GM23338 (cell line): ENCODE data around the gene HNF1B. TPM values are rescaled to one million over a fixed set of nuclear protein-coding genes. Genes with fewer than 3 reads are reported as not detected.

Experiments used
- ATAC-seq: fragments of 200-7000 bp; cut with Tn5 transposase; 3 replicates; pipeline ENCODE4 v1.9.1; 2020
- DNase-seq: peaks from one replicate; pipeline ENCODE4 v3.0.0-alpha.2; 2015; ENCODE audit warnings: low spot score
- H2AFZ ChIP-seq: fragments of 200-600 bp; sonication (generic); 2 replicates; pipeline ENCODE4 v1.8.0; 2016; ENCODE audit warnings: antibody characterized with exemption, mild to moderate bottlenecking, moderate library complexity
- H3F3A ChIP-seq: fragments of 200-600 bp; sonication (generic); replicated peaks from 2 replicates; pipeline ENCODE4 v1.8.0; 2017; ENCODE audit warnings: antibody characterized with exemption, mixed run types, low read depth
- H3K27ac ChIP-seq: fragments of 200-600 bp; sonication (generic); 2 replicates; pipeline ENCODE4 v1.6.1; 2016; ENCODE audit warnings: low read depth
- H3K27me3 ChIP-seq: fragments of 200-600 bp; sonication (generic); 2 replicates; pipeline ENCODE4 v1.8.0; 2016; ENCODE audit warnings: mild to moderate bottlenecking, mixed run types, moderate library complexity; ENCODE audit not compliant: insufficient read depth
- H3K36me3 ChIP-seq: fragments of 200-600 bp; sonication (generic); 2 replicates; pipeline ENCODE4 v1.8.0; 2016; ENCODE audit warnings: mild to moderate bottlenecking; ENCODE audit not compliant: insufficient read depth
- H3K4me1 ChIP-seq: fragments of 200-600 bp; sonication (generic); 2 replicates; pipeline ENCODE4 v1.8.0; 2016; ENCODE audit warnings: mild to moderate bottlenecking, moderate library complexity; ENCODE audit not compliant: insufficient read depth
- H3K4me2 ChIP-seq: fragments of 200-600 bp; sonication (generic); 2 replicates; pipeline ENCODE4 v1.7.1; 2017; ENCODE audit warnings: mixed run types
- H3K4me3 ChIP-seq: fragments of 200-600 bp; sonication (generic); 2 replicates; pipeline ENCODE4 v1.6.1; 2016; ENCODE audit warnings: mixed run types
- H3K79me2 ChIP-seq: fragments of 200-600 bp; sonication (generic); replicated peaks from 2 replicates; pipeline ENCODE4 v1.8.0; 2017; ENCODE audit warnings: mild to moderate bottlenecking; ENCODE audit not compliant: insufficient read depth
- H3K9me2 ChIP-seq: fragments of 200-600 bp; sonication (generic); 2 replicates; pipeline ENCODE4 v1.8.0; 2017; ENCODE audit not compliant: insufficient read depth
- H4K20me1 ChIP-seq: fragments of 200-600 bp; sonication (generic); replicated peaks from 2 replicates; pipeline ENCODE4 v1.8.0; 2017; ENCODE audit warnings: mild to moderate bottlenecking; ENCODE audit not compliant: insufficient read depth
- H3K27ac Mint-ChIP-seq: 2 replicates; pipeline ENCODE4 v1.8.0; 2020; ENCODE audit warnings: inconsistent platforms, mild to moderate bottlenecking, moderate library complexity, mixed read lengths
- H3K27me3 Mint-ChIP-seq: 3 replicates; pipeline ENCODE4 v1.8.0; 2022; ENCODE audit warnings: low read depth, mild to moderate bottlenecking, moderate library complexity, mixed read lengths, inconsistent platforms; ENCODE audit not compliant: insufficient read depth, poor library complexity
- H3K36me3 Mint-ChIP-seq: 3 replicates; pipeline ENCODE4 v1.8.0; 2021; ENCODE audit warnings: low read depth, mild to moderate bottlenecking, inconsistent platforms, moderate library complexity, mixed read lengths
- H3K4me1 Mint-ChIP-seq: 3 replicates; pipeline ENCODE4 v1.8.0; 2020; ENCODE audit warnings: mild to moderate bottlenecking, inconsistent platforms, mixed read lengths
- H3K4me3 Mint-ChIP-seq: 3 replicates; pipeline ENCODE4 v1.8.0; 2021; ENCODE audit warnings: moderate library complexity, mild to moderate bottlenecking, inconsistent platforms, mixed read lengths
- H3K9me3 Mint-ChIP-seq: 3 replicates; pipeline ENCODE4 v1.8.0; 2020; ENCODE audit warnings: moderate library complexity, mild to moderate bottlenecking, inconsistent platforms, mixed read lengths
- CREB1 ChIP-seq: fragments of 250-450 bp; sonication (Bioruptor Pico); IDR thresholded peaks from 2 replicates; pipeline ENCODE4 v1.5.0; 2020; ENCODE audit warnings: low read depth, mild to moderate bottlenecking, moderate library complexity
- POLR2AphosphoS5 ChIP-seq: IDR thresholded peaks from 2 replicates; pipeline ENCODE4 v1.6.1; 2016; ENCODE audit warnings: antibody characterized with exemption, low read depth
- ZNF114 ChIP-seq: fragments of 250-450 bp; sonication (Bioruptor Pico); IDR thresholded peaks from 2 replicates; pipeline ENCODE4 v1.5.0; 2020; ENCODE audit warnings: mild to moderate bottlenecking, moderate library complexity
- ZNF331 ChIP-seq: fragments of 250-450 bp; sonication (Bioruptor Pico); IDR thresholded peaks from 2 replicates; pipeline ENCODE4 v1.5.0; 2020; ENCODE audit warnings: low read depth, mild to moderate bottlenecking, moderate library complexity
- polyA plus RNA-seq: library from polyadenylated mRNA; unstranded; fragments of >200 nt; fragmentation: Nextera tagmentation; extraction: Ambion mirVana; gene quantifications from 2 replicates; pipeline ENCODE4 v1.2.1, GENCODE V29; 2016
- total RNA-seq: library from RNA; depleted of rRNA; stranded (reverse); fragments of >200 nt; shearing (Covaris generic); gene quantifications from 2 replicates; pipeline ENCODE4 v1.2.3, GENCODE V29; 2014
- TF ChIP-seq, protein P1 (sequence below): fragments of 250-450 bp; sonication (Bioruptor Pico); IDR thresholded peaks from 2 replicates; pipeline ENCODE4 v1.5.0; 2020; ENCODE audit warnings: mild to moderate bottlenecking, moderate library complexity
- TF ChIP-seq, protein P2 (sequence below): IDR thresholded peaks from 2 replicates; pipeline ENCODE4 v1.6.1; 2016; ENCODE audit warnings: antibody characterized with exemption
- TF ChIP-seq, protein P3 (sequence below): IDR thresholded peaks from one replicate; pipeline ENCODE4 v1.6.1; 2018; ENCODE audit warnings: antibody characterized with exemption; ENCODE audit not compliant: unreplicated experiment
- TF ChIP-seq, protein P4 (sequence below), 2 experiments: fragments of 200-600 bp in 1 of 2; sonication (generic) in 1 of 2; conservative IDR thresholded peaks; 2 replicates each; pipeline versions ENCODE4 v1.5.1 to v1.6.1; 2016 to 2017; ENCODE audit warnings: antibody characterized with exemption in 2 of 2, low read depth in 2 of 2, mild to moderate bottlenecking in 2 of 2, moderate library complexity in 1 of 2

Gene HNF1B
- total and polyA plus RNA-seq, 2 experiments from 2014 or later: 0.07 to 0.19 TPM

DNA sequence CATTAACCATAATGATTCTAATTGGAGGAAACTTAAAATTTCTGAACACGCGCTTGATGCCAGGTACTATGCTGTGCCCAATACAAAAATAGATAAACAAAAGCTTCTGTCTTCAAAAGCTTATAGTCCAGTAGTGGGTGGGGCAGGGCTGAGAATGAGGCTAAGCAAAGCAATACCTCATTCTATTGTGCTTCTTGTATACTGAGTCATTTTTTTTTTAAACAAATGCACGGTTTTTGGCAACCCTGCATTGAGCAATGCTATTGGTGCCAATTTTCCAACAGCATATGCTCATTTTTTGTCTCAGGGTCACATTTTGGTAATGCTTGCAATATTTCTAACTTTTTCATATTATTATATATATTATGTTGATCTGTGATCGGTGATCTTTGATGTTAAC, 34.7 kb upstream of the HNF1B start (continued):
- TF ChIP-seq, protein P1, sequence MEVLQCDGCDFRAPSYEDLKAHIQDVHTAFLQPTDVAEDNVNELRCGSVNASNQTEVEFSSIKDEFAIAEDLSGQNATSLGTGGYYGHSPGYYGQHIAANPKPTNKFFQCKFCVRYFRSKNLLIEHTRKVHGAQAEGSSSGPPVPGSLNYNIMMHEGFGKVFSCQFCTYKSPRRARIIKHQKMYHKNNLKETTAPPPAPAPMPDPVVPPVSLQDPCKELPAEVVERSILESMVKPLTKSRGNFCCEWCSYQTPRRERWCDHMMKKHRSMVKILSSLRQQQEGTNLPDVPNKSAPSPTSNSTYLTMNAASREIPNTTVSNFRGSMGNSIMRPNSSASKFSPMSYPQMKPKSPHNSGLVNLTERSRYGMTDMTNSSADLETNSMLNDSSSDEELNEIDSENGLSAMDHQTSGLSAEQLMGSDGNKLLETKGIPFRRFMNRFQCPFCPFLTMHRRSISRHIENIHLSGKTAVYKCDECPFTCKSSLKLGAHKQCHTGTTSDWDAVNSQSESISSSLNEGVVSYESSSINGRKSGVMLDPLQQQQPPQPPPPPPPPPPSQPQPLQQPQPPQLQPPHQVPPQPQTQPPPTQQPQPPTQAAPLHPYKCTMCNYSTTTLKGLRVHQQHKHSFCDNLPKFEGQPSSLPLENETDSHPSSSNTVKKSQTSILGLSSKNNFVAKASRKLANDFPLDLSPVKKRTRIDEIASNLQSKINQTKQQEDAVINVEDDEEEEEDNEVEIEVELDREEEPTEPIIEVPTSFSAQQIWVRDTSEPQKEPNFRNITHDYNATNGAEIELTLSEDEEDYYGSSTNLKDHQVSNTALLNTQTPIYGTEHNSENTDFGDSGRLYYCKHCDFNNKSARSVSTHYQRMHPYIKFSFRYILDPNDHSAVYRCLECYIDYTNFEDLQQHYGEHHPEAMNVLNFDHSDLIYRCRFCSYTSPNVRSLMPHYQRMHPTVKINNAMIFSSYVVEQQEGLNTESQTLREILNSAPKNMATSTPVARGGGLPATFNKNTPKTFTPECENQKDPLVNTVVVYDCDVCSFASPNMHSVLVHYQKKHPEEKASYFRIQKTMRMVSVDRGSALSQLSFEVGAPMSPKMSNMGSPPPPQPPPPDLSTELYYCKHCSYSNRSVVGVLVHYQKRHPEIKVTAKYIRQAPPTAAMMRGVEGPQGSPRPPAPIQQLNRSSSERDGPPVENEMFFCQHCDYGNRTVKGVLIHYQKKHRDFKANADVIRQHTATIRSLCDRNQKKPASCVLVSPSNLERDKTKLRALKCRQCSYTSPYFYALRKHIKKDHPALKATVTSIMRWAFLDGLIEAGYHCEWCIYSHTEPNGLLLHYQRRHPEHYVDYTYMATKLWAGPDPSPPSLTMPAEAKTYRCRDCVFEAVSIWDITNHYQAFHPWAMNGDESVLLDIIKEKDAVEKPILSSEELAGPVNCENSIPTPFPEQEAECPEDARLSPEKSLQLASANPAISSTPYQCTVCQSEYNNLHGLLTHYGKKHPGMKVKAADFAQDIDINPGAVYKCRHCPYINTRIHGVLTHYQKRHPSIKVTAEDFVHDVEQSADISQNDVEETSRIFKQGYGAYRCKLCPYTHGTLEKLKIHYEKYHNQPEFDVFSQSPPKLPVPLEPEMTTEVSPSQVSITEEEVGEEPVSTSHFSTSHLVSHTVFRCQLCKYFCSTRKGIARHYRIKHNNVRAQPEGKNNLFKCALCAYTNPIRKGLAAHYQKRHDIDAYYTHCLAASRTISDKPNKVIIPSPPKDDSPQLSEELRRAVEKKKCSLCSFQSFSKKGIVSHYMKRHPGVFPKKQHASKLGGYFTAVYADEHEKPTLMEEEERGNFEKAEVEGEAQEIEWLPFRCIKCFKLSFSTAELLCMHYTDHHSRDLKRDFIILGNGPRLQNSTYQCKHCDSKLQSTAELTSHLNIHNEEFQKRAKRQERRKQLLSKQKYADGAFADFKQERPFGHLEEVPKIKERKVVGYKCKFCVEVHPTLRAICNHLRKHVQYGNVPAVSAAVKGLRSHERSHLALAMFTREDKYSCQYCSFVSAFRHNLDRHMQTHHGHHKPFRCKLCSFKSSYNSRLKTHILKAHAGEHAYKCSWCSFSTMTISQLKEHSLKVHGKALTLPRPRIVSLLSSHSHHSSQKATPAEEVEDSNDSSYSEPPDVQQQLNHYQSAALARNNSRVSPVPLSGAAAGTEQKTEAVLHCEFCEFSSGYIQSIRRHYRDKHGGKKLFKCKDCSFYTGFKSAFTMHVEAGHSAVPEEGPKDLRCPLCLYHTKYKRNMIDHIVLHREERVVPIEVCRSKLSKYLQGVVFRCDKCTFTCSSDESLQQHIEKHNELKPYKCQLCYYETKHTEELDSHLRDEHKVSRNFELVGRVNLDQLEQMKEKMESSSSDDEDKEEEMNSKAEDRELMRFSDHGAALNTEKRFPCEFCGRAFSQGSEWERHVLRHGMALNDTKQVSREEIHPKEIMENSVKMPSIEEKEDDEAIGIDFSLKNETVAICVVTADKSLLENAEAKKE (CRISPR knock-in tag): no peak
- no peak for TF ChIP-seq POLR2AphosphoS5
- TF ChIP-seq ZNF331 (CRISPR knock-in tag): no peak
- TF ChIP-seq, protein P2, sequence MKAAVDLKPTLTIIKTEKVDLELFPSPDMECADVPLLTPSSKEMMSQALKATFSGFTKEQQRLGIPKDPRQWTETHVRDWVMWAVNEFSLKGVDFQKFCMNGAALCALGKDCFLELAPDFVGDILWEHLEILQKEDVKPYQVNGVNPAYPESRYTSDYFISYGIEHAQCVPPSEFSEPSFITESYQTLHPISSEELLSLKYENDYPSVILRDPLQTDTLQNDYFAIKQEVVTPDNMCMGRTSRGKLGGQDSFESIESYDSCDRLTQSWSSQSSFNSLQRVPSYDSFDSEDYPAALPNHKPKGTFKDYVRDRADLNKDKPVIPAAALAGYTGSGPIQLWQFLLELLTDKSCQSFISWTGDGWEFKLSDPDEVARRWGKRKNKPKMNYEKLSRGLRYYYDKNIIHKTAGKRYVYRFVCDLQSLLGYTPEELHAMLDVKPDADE: no peak
- TF ChIP-seq ZNF114 (CRISPR knock-in tag): no peak
- TF ChIP-seq CREB1: no peak

DNA sequence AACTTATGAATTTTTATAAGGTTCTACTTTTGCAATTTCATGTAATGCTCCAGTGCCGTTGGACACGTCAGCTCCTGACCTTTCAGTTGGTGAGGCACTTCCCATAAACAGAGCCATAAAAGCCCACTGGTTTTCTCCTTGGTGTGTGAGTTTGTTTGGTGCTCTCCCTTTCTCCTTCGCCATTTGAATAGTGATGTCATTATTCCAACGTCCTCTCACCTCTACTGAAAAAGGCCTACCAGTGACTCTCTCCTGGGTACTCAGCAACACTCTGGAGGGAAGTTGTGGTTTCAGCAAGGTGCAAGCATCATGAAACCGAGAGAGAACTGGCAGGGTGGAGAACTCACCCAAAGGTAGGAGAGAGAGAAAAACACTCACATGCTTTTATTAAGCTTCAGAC, 29.6 kb upstream of the HNF1B start:
- H2AFZ ChIP-seq: no peak overlapping the region
- H3K27me3 Mint-ChIP-seq: no peaks in the 10 kb centered on the region
- H3F3A ChIP-seq: no peaks in the 10 kb centered on the region
- no peaks in the 10 kb centered on the region for H3K4me1 Mint-ChIP-seq
- no peak overlapping the region for H3K4me3 ChIP-seq
- no peak overlapping the region for H3K27ac Mint-ChIP-seq
- H3K4me1 ChIP-seq: no peaks in the 10 kb centered on the region
- ATAC-seq (no peak), DNase-seq (no peak)
- H3K27me3 ChIP-seq: no peaks in the 10 kb centered on the region
- H3K36me3 ChIP-seq: no peaks in the 10 kb centered on the region
- no peaks in the 10 kb centered on the region for H3K36me3 Mint-ChIP-seq
- no peak overlapping the region for H3K4me3 Mint-ChIP-seq
- H3K9me2 ChIP-seq: no peaks in the 10 kb centered on the region
- H4K20me1 ChIP-seq: no peaks in the 10 kb centered on the region
- no peaks in the 10 kb centered on the region for H3K79me2 ChIP-seq
- no peak overlapping the region for H3K4me2 ChIP-seq
- H3K27ac ChIP-seq: no peak overlapping the region
- H3K9me3 Mint-ChIP-seq: no peaks in the 10 kb centered on the region
- TF ChIP-seq ZNF114 (CRISPR knock-in tag): no peak
- TF ChIP-seq, protein P3, sequence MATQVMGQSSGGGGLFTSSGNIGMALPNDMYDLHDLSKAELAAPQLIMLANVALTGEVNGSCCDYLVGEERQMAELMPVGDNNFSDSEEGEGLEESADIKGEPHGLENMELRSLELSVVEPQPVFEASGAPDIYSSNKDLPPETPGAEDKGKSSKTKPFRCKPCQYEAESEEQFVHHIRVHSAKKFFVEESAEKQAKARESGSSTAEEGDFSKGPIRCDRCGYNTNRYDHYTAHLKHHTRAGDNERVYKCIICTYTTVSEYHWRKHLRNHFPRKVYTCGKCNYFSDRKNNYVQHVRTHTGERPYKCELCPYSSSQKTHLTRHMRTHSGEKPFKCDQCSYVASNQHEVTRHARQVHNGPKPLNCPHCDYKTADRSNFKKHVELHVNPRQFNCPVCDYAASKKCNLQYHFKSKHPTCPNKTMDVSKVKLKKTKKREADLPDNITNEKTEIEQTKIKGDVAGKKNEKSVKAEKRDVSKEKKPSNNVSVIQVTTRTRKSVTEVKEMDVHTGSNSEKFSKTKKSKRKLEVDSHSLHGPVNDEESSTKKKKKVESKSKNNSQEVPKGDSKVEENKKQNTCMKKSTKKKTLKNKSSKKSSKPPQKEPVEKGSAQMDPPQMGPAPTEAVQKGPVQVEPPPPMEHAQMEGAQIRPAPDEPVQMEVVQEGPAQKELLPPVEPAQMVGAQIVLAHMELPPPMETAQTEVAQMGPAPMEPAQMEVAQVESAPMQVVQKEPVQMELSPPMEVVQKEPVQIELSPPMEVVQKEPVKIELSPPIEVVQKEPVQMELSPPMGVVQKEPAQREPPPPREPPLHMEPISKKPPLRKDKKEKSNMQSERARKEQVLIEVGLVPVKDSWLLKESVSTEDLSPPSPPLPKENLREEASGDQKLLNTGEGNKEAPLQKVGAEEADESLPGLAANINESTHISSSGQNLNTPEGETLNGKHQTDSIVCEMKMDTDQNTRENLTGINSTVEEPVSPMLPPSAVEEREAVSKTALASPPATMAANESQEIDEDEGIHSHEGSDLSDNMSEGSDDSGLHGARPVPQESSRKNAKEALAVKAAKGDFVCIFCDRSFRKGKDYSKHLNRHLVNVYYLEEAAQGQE: no peak
- TF ChIP-seq, protein P4, sequence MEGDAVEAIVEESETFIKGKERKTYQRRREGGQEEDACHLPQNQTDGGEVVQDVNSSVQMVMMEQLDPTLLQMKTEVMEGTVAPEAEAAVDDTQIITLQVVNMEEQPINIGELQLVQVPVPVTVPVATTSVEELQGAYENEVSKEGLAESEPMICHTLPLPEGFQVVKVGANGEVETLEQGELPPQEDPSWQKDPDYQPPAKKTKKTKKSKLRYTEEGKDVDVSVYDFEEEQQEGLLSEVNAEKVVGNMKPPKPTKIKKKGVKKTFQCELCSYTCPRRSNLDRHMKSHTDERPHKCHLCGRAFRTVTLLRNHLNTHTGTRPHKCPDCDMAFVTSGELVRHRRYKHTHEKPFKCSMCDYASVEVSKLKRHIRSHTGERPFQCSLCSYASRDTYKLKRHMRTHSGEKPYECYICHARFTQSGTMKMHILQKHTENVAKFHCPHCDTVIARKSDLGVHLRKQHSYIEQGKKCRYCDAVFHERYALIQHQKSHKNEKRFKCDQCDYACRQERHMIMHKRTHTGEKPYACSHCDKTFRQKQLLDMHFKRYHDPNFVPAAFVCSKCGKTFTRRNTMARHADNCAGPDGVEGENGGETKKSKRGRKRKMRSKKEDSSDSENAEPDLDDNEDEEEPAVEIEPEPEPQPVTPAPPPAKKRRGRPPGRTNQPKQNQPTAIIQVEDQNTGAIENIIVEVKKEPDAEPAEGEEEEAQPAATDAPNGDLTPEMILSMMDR (conservative IDR thresholded peaks at IDR 0.05; ENCODE audit: low read depth in 2 of 2): no peak
